Effector memory CD4-positive, alpha-beta T cell (primary cell): ENCODE measurements around the gene MAGEL2.

Experiments used
- DNase-seq, 3 donors: peaks; one replicate each; pipeline ENCODE4 v3.0.0-alpha.2; 2020
- H3K27ac ChIP-seq: 2 replicates; pipeline ENCODE4 v1.7.0; 2013; ENCODE audit warnings: mild to moderate bottlenecking, low read length, moderate library complexity; ENCODE audit not compliant: insufficient read depth, poor library complexity, severe bottlenecking
- H3K27me3 ChIP-seq: replicated peaks from 2 replicates; pipeline ENCODE4 v1.7.0; 2013; ENCODE audit warnings: mild to moderate bottlenecking, low read length; ENCODE audit not compliant: insufficient read depth, control insufficient read depth, poor library complexity, severe bottlenecking
- H3K36me3 ChIP-seq: 2 replicates; pipeline ENCODE4 v1.7.0; 2013; ENCODE audit warnings: mild to moderate bottlenecking, low read length, moderate library complexity; ENCODE audit not compliant: control insufficient read depth, insufficient read depth
- H3K4me1 ChIP-seq: 2 replicates; pipeline ENCODE4 v1.7.0; 2013; ENCODE audit warnings: low read length, mild to moderate bottlenecking; ENCODE audit not compliant: control insufficient read depth, insufficient read depth, poor library complexity, severe bottlenecking
- H3K4me3 ChIP-seq: 2 replicates; pipeline ENCODE4 v1.7.0; 2013; ENCODE audit warnings: low read length, low read depth, mild to moderate bottlenecking; ENCODE audit not compliant: insufficient read depth, poor library complexity, severe bottlenecking
- H3K9me3 ChIP-seq: 2 replicates; pipeline ENCODE4 v1.7.0; 2013; ENCODE audit warnings: mild to moderate bottlenecking, low read length, moderate library complexity; ENCODE audit not compliant: control insufficient read depth
- total RNA-seq, 3 donors: gene quantifications; one replicate each; lab custom pipeline; 2026; lab: John Stamatoyannopoulos, UW

Gene MAGEL2
- 0 reads per million in 3 donors for total RNA-seq

DNA sequence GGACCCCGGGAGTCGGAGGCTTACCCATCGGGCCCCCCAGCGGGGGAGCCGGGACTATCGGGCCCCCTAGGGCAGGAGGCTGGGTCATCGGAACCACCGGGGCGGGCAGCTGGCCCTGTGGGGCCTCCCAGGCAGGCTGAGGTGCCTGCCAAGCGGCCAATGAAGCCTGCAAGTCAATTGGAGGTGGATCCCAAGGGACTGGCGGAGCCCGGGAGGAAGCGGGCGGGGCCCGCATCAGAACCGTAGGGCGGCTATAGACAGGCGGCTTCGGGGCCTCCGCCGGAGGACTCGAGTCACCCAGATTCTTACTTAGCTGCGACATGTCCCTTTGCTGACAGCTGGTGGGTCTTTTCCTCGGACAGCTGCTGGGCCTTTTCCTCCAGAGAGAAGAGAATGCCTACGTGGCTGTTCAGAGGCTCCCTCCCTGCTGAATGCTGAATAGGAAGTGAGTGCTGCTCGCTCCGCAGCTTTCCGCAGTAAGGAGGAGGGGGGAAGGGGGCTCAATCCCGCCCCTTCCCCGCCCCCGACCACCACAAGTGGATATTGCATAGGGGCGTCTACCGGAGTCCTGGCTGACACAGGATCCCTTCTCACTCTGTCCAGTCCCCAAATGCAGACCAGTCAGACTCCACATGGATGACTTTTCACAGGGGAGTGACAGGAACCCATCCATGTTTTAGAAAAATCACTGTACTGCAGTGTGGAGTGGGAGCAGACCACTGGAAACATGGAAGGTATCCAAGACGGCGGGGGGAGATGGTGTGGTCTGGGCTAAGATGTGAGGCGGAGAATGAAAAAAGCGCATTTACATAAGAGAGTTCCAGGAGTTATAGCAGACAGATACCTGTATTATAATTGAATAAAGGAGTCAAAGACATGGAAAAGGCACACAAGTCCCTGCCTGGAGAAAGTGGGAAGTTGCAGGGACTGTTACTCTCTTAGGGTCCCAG is at the start of gene MAGEL2:
Gene MAGEL2, minus strand, starts transcription at position 447 of the 950 bp plus-strand sequence. Its CDS starts 125 bp downstream, at position 322.
- H3K4me3 ChIP-seq, result no peak within 1 kb of the TSS
- no peak for DNase-seq
- no peaks in the 10 kb centered on the region for H3K9me3 ChIP-seq

DNA sequence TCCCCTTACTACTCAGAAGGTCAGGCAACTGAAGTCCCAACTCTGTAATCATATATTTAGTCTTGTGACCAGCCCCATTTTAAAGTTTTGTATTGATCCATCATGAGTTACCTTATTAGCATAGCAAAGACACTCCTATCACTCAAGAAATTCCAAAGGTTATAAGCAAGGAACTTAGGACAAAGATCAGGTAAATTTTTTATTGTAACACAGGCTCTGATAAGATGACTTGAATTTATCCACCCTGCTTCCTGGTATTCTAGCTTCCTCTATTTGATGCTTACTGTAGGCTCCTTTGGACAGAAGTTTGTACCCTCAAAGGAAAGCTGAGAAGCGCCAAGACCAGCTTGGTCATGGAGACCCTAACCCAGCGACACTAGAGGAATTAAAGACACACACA is 47.6 kb upstream of the MAGEL2 start:
- Histone ChIP-seq H3K27ac (no peak overlapping the region), H3K9me3 (no peaks in the 10 kb centered on the region), H3K4me3 (no peak overlapping the region), H3K27me3 (no peaks in the 10 kb centered on the region), H3K36me3 (no peaks in the 10 kb centered on the region), H3K4me1 (no peaks in the 10 kb centered on the region)
- DNase-seq, result no peak

More for the DNA sequence above, at the start of gene MAGEL2:
- H3K4me1 ChIP-seq, result no peaks in the 10 kb centered on the region
- no peaks in the 10 kb centered on the region for H3K36me3 ChIP-seq
- H3K27me3 ChIP-seq, result no peaks in the 10 kb centered on the region
- H3K27ac ChIP-seq, result no peak within 1 kb of the TSS

DNA sequence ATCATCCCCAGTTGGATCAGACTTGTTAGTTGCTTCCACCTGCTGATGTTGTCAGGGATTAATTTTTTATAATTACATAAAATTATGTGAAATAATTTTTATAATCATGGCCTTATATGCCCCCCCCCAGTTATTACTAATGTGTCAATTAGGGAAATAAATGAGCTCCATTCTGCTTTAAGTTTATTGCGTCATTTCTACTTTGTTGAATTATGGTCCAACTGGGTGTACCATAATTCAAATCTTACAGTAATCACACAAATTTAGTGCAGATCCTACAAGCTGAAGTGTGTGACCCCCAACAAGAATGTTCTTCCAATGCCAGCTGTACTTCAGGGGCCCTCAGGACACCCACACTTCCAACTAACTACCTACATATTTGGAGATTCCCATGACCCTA is 46.9 kb upstream of the MAGEL2 start:
- H3K9me3 ChIP-seq, result no peaks in the 10 kb centered on the region
- no peak overlapping the region for H3K4me3 ChIP-seq
- H3K4me1 ChIP-seq, result no peaks in the 10 kb centered on the region
- H3K27ac ChIP-seq, result no peak overlapping the region
- no peak for DNase-seq
- no peaks in the 10 kb centered on the region for H3K36me3 ChIP-seq
- H3K27me3 ChIP-seq, result no peaks in the 10 kb centered on the region

DNA sequence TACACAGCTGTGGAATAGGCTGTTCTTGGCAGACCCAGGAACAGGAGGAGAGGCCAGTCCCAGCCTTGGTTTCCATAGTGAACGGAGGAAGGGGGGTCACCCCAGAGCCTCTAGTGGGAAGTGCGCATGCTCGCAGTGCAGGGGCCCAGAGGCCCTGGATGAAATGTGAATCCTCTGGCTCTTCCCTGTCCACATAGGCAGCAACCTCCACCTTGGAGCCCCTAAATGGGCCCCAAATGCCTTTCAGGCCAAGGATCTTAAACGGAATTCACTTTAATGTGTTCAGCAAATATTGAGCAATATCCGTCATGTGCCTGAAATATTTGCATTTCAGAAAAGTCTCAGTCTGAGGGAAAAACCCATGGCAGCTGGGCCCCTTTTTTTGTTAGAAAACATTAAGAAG is 42.8 kb upstream of the MAGEL2 start:
- H3K27ac ChIP-seq, result no peak overlapping the region
- DNase-seq, result no peak
- no peaks in the 10 kb centered on the region for H3K36me3 ChIP-seq
- no peak overlapping the region for H3K4me3 ChIP-seq
- no peaks in the 10 kb centered on the region for H3K4me1 ChIP-seq
- H3K27me3 ChIP-seq, result no peaks in the 10 kb centered on the region
- H3K9me3 ChIP-seq, result no peaks in the 10 kb centered on the region

DNA sequence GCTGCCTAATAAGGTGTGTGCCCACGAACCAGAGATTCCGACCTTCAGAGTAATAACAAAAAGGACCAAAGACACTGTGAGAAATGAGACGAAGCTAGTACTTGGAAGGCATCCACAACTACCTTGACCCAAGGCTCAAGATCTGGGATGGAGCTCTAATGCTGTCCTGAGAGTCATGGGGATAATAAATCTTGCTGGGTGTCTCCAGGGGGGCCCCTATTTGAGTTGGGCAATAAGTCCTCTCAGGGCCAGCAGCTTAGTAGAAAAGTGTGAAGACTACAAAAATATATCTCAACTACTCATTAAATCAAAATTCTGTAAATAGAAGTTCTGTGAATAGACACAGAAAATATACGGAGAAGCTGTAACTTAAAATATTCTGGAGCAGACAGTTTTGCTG is 42.3 kb upstream of the MAGEL2 start:
- H3K27ac ChIP-seq, result no peak overlapping the region
- no peak overlapping the region for H3K4me3 ChIP-seq
- H3K36me3 ChIP-seq, result no peaks in the 10 kb centered on the region
- H3K27me3 ChIP-seq, result no peaks in the 10 kb centered on the region
- no peak for DNase-seq
- no peaks in the 10 kb centered on the region for H3K9me3 ChIP-seq
- H3K4me1 ChIP-seq, result no peaks in the 10 kb centered on the region

DNA sequence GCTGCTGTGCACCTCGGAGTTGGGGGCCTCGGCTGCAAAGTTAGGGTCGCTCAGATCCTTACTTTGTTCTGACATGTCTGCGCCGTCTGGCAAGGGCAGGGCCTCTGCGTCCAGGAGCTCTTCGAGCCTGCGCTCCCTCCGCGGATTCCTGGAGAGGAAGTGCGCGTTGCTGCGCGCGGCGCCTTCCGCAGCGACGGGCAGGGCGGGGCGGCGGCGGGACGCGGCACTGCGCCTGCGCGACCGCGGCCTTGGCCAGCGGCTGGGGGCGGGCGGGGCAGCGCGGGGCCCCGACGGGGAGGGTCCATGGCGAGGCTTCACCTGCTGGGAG is 39.4 kb upstream of the MAGEL2 start, which contains the start of gene NDN:
Gene NDN, minus strand, starts transcription at position 163 of the 328 bp plus-strand sequence. Its CDS starts 88 bp downstream, at position 75.
- Histone ChIP-seq H3K9me3 (no peaks in the 10 kb centered on the region), H3K27ac (no peak within 1 kb of the TSS), H3K4me3 (no peak within 1 kb of the TSS), H3K4me1 (no peaks in the 10 kb centered on the region), H3K27me3 (no peaks in the 10 kb centered on the region), H3K36me3 (no peaks in the 10 kb centered on the region)
- DNase-seq, result no peak

DNA sequence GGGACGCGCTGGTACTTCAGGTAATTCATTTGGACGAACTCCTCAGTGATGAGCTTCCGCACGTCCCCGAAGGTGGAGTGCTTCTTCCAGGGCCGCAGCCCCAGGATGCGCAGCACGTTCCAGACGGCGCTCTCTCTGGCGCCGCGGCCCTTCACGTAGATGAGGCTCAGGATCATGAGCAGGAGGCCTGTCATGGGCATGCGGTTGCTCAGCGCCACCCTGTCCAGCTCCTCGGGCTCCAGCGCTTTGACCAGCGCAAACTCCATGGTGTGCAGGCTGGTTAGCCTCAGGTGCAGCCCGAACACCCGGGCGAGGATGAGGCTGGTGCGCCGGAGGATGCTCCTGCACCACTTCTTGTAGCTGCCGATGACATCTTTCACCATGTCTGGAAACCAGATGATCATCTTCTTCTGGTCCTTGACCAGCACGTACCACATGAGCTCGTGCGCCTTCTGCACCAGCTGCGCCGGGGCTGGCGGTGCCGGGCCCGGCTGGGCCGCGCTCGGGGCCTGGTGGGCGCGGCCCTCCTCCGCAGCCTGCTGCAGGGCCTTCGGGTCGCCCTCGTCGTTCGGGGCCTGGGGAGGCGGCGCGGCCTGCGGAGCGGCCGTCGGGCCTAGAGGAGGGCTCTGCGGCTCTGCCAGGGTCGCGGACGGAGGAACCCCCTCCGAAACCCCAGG is 38.9 kb upstream of the MAGEL2 start:
- Histone ChIP-seq H3K4me1 (no peaks in the 10 kb centered on the region), H3K4me3 (no peak overlapping the region), H3K36me3 (no peaks in the 10 kb centered on the region), H3K9me3 (no peaks in the 10 kb centered on the region), H3K27me3 (no peaks in the 10 kb centered on the region), H3K27ac (no peak overlapping the region)
- no peak for DNase-seq

DNA sequence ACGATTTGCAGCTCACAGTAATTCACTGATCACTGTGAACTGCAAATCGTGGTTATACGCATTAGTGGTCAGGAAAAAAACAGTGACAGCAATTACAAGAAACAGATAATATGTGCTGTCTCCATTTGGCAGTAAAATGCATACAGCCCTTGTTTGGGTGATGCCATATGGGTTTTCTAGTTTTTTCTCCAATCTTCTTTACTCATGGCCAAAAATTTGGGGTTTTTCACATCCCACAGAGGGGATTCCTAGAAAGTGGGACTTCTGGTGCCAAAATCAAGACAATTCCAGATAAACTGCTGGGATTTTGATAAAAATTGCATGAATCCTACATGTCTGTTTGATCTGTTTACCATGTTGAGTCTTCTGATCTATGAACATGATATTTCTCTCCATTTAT is 23.8 kb upstream of the MAGEL2 start:
- DNase-seq, result no peak
- H3K27ac ChIP-seq, result no peak overlapping the region
- no peaks in the 10 kb centered on the region for H3K36me3 ChIP-seq
- no peak overlapping the region for H3K4me3 ChIP-seq
- H3K27me3 ChIP-seq, result no peaks in the 10 kb centered on the region
- no peaks in the 10 kb centered on the region for H3K4me1 ChIP-seq
- H3K9me3 ChIP-seq, result no peaks in the 10 kb centered on the region

DNA sequence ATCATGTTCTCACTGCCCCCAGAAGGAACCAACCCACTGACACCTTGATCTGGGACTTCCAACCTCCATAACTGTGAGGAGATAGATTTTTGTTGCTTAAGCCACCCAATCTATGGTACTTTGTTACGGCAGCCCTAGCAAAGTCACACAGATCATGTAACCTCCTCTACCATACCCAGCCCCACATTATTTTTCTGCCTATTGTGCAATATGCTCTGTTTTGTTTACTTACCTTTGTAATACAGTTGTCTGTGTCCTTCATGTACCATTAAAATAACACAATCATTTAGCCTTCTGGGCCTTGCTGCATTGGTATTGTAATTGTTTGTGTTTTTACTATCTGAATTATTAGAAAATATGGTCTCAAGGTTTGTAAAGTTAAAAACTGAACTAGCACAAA is 23.3 kb upstream of the MAGEL2 start:
- DNase-seq, result no peak
- Histone ChIP-seq H3K36me3 (no peaks in the 10 kb centered on the region), H3K4me1 (no peaks in the 10 kb centered on the region), H3K9me3 (no peaks in the 10 kb centered on the region), H3K27me3 (no peaks in the 10 kb centered on the region), H3K4me3 (no peak overlapping the region), H3K27ac (no peak overlapping the region)

DNA sequence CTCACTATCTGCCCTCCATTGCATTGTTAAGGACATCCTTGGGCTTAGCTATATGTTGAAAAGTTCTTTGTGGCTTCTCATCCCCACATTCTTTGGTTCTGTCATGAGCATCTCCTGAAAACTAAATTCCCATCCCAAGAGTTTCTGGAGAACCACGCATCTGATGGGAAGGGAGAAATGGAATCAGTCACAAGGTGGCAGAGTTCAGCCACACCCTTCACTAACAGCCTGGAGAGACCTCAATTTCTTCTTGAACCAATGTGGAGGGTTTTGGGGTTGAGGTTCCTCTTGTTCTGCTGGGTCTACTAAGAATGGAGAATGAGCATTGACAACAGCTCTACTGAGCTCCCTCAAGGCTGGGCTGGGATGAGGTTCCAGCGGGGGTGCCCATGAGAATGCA is 15.6 kb upstream of the MAGEL2 start:
- DNase-seq, result no peak
- Histone ChIP-seq H3K9me3 (no peaks in the 10 kb centered on the region), H3K36me3 (no peaks in the 10 kb centered on the region), H3K27me3 (no peaks in the 10 kb centered on the region), H3K4me1 (no peaks in the 10 kb centered on the region), H3K4me3 (no peak overlapping the region), H3K27ac (no peak overlapping the region)
